Measurements from ENCODE around the gene ZMYND11. TPM values are rescaled to one million over a fixed set of nuclear protein-coding genes. Genes with fewer than 3 reads are reported as not detected.
A peak's percentile ranks its signal among the peaks of the same experiment; 100 is the strongest.

The ZMYND11 gene
- total RNA-seq, 1 donor from 2014 or later = 49.7 TPM

DNA sequence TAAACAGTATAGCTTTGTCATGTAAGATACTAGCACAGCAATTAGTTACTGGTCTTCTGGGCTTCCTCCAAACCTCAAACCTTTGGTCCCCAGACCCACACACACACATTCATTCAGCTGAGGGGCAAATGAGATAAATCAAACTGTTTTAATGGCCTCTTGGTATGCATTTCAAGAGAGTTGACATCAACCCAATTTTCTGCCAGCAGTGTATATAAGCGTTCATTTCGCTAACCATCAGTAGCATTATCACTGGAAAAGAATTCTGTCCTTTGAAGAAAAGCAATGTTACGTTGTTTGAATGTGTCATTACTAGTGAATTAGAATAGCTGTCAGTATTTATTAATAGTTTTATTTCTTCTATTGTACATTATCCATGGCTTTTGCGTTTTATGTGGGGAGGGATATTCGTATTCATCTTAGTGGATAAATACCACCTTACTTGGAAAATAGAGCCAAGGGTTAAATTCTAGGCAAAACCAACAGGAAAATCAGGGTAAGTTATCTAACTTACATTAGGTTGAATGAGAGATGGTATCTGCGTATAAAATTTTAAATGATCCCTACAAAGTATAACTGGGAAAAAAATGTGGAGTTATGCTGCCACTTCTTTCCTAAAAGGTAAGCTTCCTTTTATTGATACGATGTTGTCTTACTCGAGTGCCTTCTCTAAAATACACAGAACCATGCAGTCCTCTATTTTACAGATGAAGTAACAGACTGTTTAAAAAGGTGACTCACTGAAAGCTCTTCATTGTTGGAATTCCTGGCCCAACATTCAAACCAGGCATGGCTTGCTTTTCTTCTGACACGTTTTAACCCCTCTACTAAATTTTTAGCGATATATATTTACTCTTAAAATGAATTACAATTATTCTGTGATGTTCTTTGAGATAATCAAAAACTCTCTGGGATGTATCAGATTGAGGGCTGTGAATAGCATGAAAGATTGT lies 2.0 kb upstream of the ZMYND11 start:
- no peak overlapping the region for H3K27ac Mint-ChIP-seq (ENCODE audit: unreplicated experiment)
- peak overlapping the region; percentile 89 for H3K4me3 Mint-ChIP-seq
- no peaks in the 10 kb centered on the region for H3K27me3 Mint-ChIP-seq (ENCODE audit: low read depth)
- no peaks in the 10 kb centered on the region for H3K36me3 Mint-ChIP-seq (ENCODE audit: low read depth)
- DNase-seq (ENCODE audit: low read depth, low spot score) = no peak
- no peaks in the 10 kb centered on the region for H3K9me3 Mint-ChIP-seq
- TF ChIP-seq CTCF (conservative IDR thresholded peaks at IDR 0.05) = no peak
- peaks cover 36% of the 10 kb centered on the region for H3K4me1 Mint-ChIP-seq

DNA sequence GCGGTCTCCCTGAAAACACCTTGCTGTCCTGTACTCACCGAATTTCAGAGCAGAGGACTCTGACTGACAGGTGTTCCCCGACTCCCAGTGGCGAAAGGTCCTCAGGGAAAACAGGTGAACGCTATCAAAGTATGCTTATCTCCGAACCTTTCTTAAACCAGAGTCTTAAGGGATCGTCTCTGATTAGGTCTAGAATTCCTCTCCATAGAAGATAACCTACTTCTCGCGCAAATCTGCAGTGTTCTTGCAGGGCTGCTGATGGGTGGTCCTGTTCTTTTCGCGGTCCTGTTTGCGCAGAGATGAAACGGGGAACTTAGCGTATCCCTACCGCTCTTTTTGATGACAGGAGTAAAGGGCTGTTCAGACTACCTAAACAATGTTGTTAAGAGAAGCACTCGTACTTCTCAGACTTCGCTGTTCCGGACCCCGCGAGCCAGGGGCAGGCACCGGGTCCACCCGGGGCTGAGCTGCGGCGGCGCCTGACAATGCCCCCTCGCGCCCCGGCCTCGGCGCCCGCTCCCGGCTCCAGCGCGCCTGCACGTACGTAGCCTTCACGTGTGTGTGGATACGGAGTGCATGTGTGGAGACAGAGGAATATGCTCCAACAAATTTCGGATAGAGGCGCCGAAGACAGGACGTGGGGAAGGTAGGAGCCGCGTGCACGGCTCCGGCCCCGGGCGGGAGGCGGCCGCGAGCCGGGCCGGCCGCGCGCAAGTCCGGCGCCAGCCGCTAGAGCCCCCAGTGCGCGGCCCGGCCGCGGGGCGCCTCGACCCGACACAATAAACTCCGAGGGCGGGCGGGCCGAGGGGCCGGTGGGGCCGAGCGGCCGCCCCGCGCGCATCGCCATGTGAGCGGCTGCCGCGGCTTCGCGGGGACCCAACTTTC lies 766 bp upstream of the ZMYND11 start:
- TF ChIP-seq CTCF (conservative IDR thresholded peaks at IDR 0.05) = peak; percentile 25
- peak overlapping the region; percentile 76 for H3K27ac Mint-ChIP-seq (ENCODE audit: unreplicated experiment)
- peaks cover 36% of the 10 kb centered on the region for H3K4me1 Mint-ChIP-seq

DNA sequence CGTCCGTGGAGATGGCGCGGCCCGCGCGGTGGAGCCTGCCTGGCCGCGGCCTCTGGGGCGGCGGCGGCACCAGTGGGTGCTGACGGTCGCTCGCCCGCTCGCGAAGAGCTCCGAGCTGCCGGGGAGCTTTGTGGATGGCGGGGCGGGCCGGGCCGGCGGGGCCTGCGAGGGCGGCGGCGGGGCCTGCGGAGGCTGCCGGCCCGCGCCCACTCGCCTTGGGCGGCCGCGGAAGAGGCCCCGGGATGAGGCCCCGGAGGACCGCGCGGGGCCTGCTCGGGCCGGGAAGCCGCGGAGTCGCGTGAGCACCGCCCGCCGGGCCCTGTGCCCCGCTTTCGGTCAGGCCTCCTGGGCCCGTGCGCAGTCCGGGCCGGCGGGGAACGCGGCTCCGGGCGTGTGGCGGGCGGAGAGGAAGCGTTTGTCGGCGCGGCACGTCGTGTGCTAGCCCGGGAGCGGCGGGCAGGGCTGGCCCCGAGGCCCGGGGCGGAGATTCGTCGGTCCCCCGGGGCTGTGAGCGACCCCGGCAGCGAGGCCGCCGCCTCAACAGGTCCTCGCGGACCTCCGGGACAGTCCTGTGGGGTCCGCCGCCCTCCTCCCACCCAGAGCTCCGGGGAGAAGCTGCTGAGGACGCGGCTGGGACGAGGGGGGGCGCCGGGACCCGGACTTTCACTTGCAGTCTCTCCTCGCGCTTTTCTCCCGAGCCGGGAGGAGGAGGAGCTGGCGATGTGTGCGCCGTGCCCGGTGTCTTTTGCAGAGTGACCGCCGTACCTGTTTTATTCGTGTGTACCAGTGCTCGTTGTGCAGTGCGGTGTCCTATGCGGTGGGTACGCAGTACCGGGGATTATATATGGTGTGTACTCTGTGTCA lies 578 bp downstream of the ZMYND11 start:
- Mint-ChIP-seq H3K27me3 (ENCODE audit: low read depth) (no peaks in the 10 kb centered on the region), H3K4me3 (peak overlapping the region; percentile 94), H3K4me1 (peaks cover 36% of the 10 kb centered on the region), H3K9me3 (no peaks in the 10 kb centered on the region), H3K36me3 (ENCODE audit: low read depth) (no peaks in the 10 kb centered on the region), H3K27ac (ENCODE audit: unreplicated experiment) (peak overlapping the region; percentile 58)
- no peak for TF ChIP-seq CTCF (conservative IDR thresholded peaks at IDR 0.05)
- DNase-seq (ENCODE audit: low read depth, low spot score) = peak; percentile 38

More for the DNA sequence above, 766 bp upstream of the ZMYND11 start:
- Mint-ChIP-seq H3K36me3 (ENCODE audit: low read depth) (no peaks in the 10 kb centered on the region), H3K27me3 (ENCODE audit: low read depth) (no peaks in the 10 kb centered on the region), H3K9me3 (no peaks in the 10 kb centered on the region), H3K4me3 (peak overlapping the region; percentile 89)
- peak; percentile 23 for DNase-seq (ENCODE audit: low read depth, low spot score)

GRCh38 chr10:136465-136762 lies 1.2 kb downstream of the ZMYND11 start:
- no peaks in the 10 kb centered on the region for H3K27me3 Mint-ChIP-seq (ENCODE audit: low read depth)
- TF ChIP-seq CTCF (conservative IDR thresholded peaks at IDR 0.05) = no peak
- no peak for DNase-seq (ENCODE audit: low read depth, low spot score)
- no peaks in the 10 kb centered on the region for H3K36me3 Mint-ChIP-seq (ENCODE audit: low read depth)
- H3K4me1 Mint-ChIP-seq = peaks cover 36% of the 10 kb centered on the region
- H3K9me3 Mint-ChIP-seq = no peaks in the 10 kb centered on the region
- peak overlapping the region; percentile 58 for H3K27ac Mint-ChIP-seq (ENCODE audit: unreplicated experiment)
- H3K4me3 Mint-ChIP-seq = peak overlapping the region; percentile 94

GRCh38 chr10:137031-137430 lies 1.8 kb downstream of the ZMYND11 start:
- no peaks in the 10 kb centered on the region for H3K27me3 Mint-ChIP-seq (ENCODE audit: low read depth)
- peak overlapping the region; percentile 94 for H3K4me3 Mint-ChIP-seq
- H3K4me1 Mint-ChIP-seq = peaks cover 36% of the 10 kb centered on the region
- peak; percentile 56 for TF ChIP-seq CTCF (conservative IDR thresholded peaks at IDR 0.05)
- H3K36me3 Mint-ChIP-seq (ENCODE audit: low read depth) = no peaks in the 10 kb centered on the region
- no peak overlapping the region for H3K27ac Mint-ChIP-seq (ENCODE audit: unreplicated experiment)
- no peak for DNase-seq (ENCODE audit: low read depth, low spot score)
- H3K9me3 Mint-ChIP-seq = no peaks in the 10 kb centered on the region
